ENCODE results near the gene STAT4.

Gene STAT4

GRCh38 chr2:191043438-191043837 is 107.4 kb downstream of the STAT4 start:
- DNase-seq (ENCODE audit: low read depth in 2 of 2) = no peak

- DNase-seq (ENCODE audit: low read depth in 2 of 2) = no peak
Observed at GRCh38 chr2:191041418-191042161, 109.2 kb downstream of the STAT4 start.

GRCh38 chr2:191039616-191040015 is 111.2 kb downstream of the STAT4 start:
- DNase-seq (ENCODE audit: low read depth in 2 of 2) = no peak

GRCh38 chr2:191038741-191039140 is 112.1 kb downstream of the STAT4 start:
- no peak for DNase-seq (ENCODE audit: low read depth in 2 of 2)

- no peak for DNase-seq (ENCODE audit: low read depth in 2 of 2)
Observed at GRCh38 chr2:191038241-191038725, 112.5 kb downstream of the STAT4 start.

- DNase-seq (ENCODE audit: low read depth in 2 of 2) = no peak
Observed at GRCh38 chr2:191037351-191037750, 113.4 kb downstream of the STAT4 start.

- no peak for DNase-seq (ENCODE audit: low read depth in 2 of 2)
Observed at GRCh38 chr2:191036363-191036762, 114.4 kb downstream of the STAT4 start.

- DNase-seq (ENCODE audit: low read depth in 2 of 2) = no peak
Observed at GRCh38 chr2:191032588-191033429, 118.0 kb downstream of the STAT4 start.

- DNase-seq (ENCODE audit: low read depth in 2 of 2) = no peak
Observed at GRCh38 chr2:191031256-191031655, 119.5 kb downstream of the STAT4 start.

GRCh38 chr2:191030521-191031154 is 120.2 kb downstream of the STAT4 start:
- no peak for DNase-seq (ENCODE audit: low read depth in 2 of 2)

GRCh38 chr2:191029280-191029950 is 121.4 kb downstream of the STAT4 start:
- DNase-seq (ENCODE audit: low read depth in 2 of 2) = no peak

GRCh38 chr2:191026377-191026776 is 124.4 kb downstream of the STAT4 start:
- DNase-seq (ENCODE audit: low read depth in 2 of 2) = no peak

GRCh38 chr2:191025135-191025534 is 125.7 kb downstream of the STAT4 start:
- DNase-seq (ENCODE audit: low read depth in 2 of 2) = no peak

- no peak for DNase-seq (ENCODE audit: low read depth in 2 of 2)
Observed at GRCh38 chr2:191023235-191023679, 127.5 kb downstream of the STAT4 start.

- peak in 1 of 2 donors; percentile 40 for DNase-seq (ENCODE audit: low read depth in 2 of 2)
Observed at GRCh38 chr2:191020742-191021381, 129.9 kb downstream of the STAT4 start.

- peak; percentile 94 to 98 for DNase-seq (ENCODE audit: low read depth in 2 of 2)
Observed at GRCh38 chr2:191020221-191020741, 130.5 kb downstream of the STAT4 start.

GRCh38 chr2:191019376-191019775 is 131.4 kb downstream of the STAT4 start:
- no peak for DNase-seq (ENCODE audit: low read depth in 2 of 2)

GRCh38 chr2:191018643-191019119 is 132.1 kb downstream of the STAT4 start:
- DNase-seq (ENCODE audit: low read depth in 2 of 2) = no peak

GRCh38 chr2:191018048-191018447 is 132.7 kb downstream of the STAT4 start:
- DNase-seq (ENCODE audit: low read depth in 2 of 2) = no peak

- DNase-seq (ENCODE audit: low read depth in 2 of 2) = no peak
Observed at GRCh38 chr2:191015831-191016230, 135.0 kb downstream of the STAT4 start.

GRCh38 chr2:191015239-191015638 is 135.6 kb downstream of the STAT4 start:
- no peak for DNase-seq (ENCODE audit: low read depth in 2 of 2)

All from stimulated activated CD4-positive, alpha-beta T cell treated with anti-CD3 and anti-CD28 coated beads, Interleukin-1b, Interleukin-23, amount 100 ng/mL, for 4 hours (primary cell).